ENCODE measurements around the gene SCP2. TPM values are rescaled to one million over a fixed set of nuclear protein-coding genes. Genes with fewer than 3 reads are reported as not detected.

SCP2 gene
- total and polyA plus RNA-seq, 2 of the 4 experiments (the other 2 are of a cell fraction): 70.4 to 83.1 TPM

DNA sequence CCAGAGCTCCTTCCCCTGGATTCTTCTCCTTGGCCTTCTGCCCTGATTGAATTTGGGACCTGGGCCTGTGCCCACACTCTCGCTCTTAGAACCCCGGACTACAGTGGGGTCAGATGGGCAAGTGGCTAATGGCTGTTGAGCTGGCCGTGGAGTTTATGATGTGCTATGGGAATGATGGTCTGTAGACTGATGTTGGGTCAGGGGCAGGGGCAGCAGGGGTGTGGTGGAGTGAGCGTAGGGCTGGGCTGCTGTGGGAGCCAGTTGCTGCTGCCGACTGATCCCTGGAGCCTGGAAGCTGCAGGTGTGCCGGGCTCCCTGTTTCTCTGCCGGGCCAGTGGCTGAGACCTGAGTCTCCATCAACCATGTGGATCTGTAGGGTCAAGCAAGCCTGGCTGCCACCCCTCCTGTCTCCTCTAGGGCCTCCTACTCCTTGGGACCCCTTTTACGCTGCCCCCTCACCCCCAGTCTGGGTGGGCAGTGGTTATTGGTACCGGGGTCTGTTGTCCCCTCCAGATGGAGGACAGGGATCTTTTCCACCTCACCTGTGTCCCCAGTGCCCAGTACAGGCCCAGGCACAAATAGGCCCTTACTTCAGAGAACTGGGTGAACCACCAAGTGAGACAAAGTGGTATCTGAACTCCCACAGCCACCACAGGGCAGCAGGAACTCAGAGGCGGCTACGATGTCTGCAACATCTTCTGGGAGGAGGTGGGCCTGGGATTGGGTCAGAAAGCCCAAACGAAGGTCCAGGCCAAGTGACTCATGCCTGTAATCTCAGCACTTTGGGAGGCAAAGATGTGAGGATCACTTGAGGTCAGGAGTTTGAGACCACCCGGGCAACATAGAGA lies 140.0 kb downstream of the SCP2 start:
- no peak overlapping the region for H3K9ac ChIP-seq (ENCODE audit: low read depth, low read length)
- peak overlapping the region in 1 of 2 experiments; percentile 4; a peak in 1 of 4 replicates for H4K8ac ChIP-seq (ENCODE audit: low read depth in 2 of 2, low read length in 2 of 2)
- dilution Hi-C loops (cut with HindIII; ENCODE audit: low sequenced_read_pairs, unreplicated experiment) (no loop called here), in situ Hi-C loops (cut with MboI; ENCODE audit: low sequenced_read_pairs) (no loop called here), intact Hi-C loops (cut with micrococcal nuclease) (no loop called here)
- no peak overlapping the region for H3K4me2 ChIP-seq (ENCODE audit: low read depth, low read length)
- H3K23ac ChIP-seq (ENCODE audit: low read depth, low read length): no peak overlapping the region
- 0 out of 2 replicates have a peak overlapping the region, but pooled peaks have one; percentile 19 for H3K4ac ChIP-seq (ENCODE audit: low read depth, low read length)
- no TSS peak for BruUV-seq (replicated peaks)
- H2AFZ ChIP-seq (replicated peaks; ENCODE audit: low read length, poor library complexity): no peak overlapping the region
- H2AK5ac ChIP-seq (ENCODE audit: low read depth, low read length): peak overlapping the region; percentile 12; the same call in 1 of the 2 replicates
- no peak overlapping the region for H2BK20ac ChIP-seq (ENCODE audit: low read depth, low read length)
- ChIA-PET CTCF (no interaction called here), POLR2A (ENCODE audit: unreplicated experiment) (no interaction called here)
- ATAC-seq (ENCODE audit: low read depth) (no peak), DNase-seq (no peak)
- no peak overlapping the region for H2AK9ac ChIP-seq (replicated peaks; ENCODE audit: low read depth, low read length, poor library complexity)
- H2BK5ac ChIP-seq (ENCODE audit: low read depth, low read length, poor library complexity, severe bottlenecking): no peak overlapping the region
- H3K56ac ChIP-seq (ENCODE audit: extremely low read depth, insufficient read depth, low read length): no peak overlapping the region
- H3K4me3 ChIP-seq (ENCODE audit: insufficient read depth, low read depth, low read length): no peak overlapping the region
- no peak overlapping the region for H3K27ac ChIP-seq (ENCODE audit: insufficient read depth, low read length)
- peaks cover 4% of the 10 kb centered on the region for H3K4me1 ChIP-seq (ENCODE audit: control insufficient read depth, insufficient read depth, low read length)
- H3K27me3 ChIP-seq (ENCODE audit: control insufficient read depth, insufficient read depth, low read length): peaks cover 2% of the 10 kb centered on the region; the same call in 1 of the 2 replicates
- H4K5ac ChIP-seq (ENCODE audit: low read depth, low read length): no peak overlapping the region
- no peak overlapping the region for H2BK120ac ChIP-seq (ENCODE audit: low read depth, low read length)
- no peaks in the 10 kb centered on the region for H3K79me1 ChIP-seq (ENCODE audit: low read depth in 1 of 2, low read length in 2 of 2)
- H3K18ac ChIP-seq (ENCODE audit: low read depth, low read length): no peak overlapping the region
- H4K20me1 ChIP-seq (ENCODE audit: insufficient read depth, low read length): no peaks in the 10 kb centered on the region
- no peak overlapping the region for H4K91ac ChIP-seq (ENCODE audit: insufficient read depth, low read depth, low read length)
- 92% methylated on average over 2 of the region's 13 CpGs; no CpG with 5 or more reads in 1 of the 2 experiments for WGBS, 2 experiments (ENCODE audit: extremely low coverage in 2 of 2, insufficient read length in 1 of 2)
- H3K36me3 ChIP-seq (ENCODE audit: control insufficient read depth, insufficient read depth, low read length): peaks cover 11% of the 10 kb centered on the region; the same call in 1 of the 2 replicates
- H3K9me1 ChIP-seq (ENCODE audit: insufficient read depth, low read length): peaks cover 4% of the 10 kb centered on the region; the same call in 1 of the 2 replicates
- no peak overlapping the region for H3K14ac ChIP-seq (replicated peaks; ENCODE audit: low read depth, low read length)
- H3K9me3 ChIP-seq (ENCODE audit: control insufficient read depth, insufficient read depth, low read length): no peaks in the 10 kb centered on the region
- no peak overlapping the region for H2BK15ac ChIP-seq (ENCODE audit: low read depth, low read length)
- TF ChIP-seq CHD1 (IDR thresholded peaks at IDR 0.05; ENCODE audit: low read depth, low read length): no peak
- TF ChIP-seq RFX5 (IDR thresholded peaks at IDR 0.05; ENCODE audit: low read depth, low read length): no peak
- no peak for TF ChIP-seq NFE2L2 (IDR thresholded peaks at IDR 0.05; ENCODE audit: low read depth, low read length)
- no peak for TF ChIP-seq BHLHE40 (IDR thresholded peaks at IDR 0.05; ENCODE audit: low read depth, low read length)
- no peak for TF ChIP-seq RAD21 (IDR thresholded peaks at IDR 0.05; ENCODE audit: low read length)
- TF ChIP-seq MAFK (IDR thresholded peaks at IDR 0.05; ENCODE audit: low read depth, low read length): no peak
- TF ChIP-seq, protein P1, sequence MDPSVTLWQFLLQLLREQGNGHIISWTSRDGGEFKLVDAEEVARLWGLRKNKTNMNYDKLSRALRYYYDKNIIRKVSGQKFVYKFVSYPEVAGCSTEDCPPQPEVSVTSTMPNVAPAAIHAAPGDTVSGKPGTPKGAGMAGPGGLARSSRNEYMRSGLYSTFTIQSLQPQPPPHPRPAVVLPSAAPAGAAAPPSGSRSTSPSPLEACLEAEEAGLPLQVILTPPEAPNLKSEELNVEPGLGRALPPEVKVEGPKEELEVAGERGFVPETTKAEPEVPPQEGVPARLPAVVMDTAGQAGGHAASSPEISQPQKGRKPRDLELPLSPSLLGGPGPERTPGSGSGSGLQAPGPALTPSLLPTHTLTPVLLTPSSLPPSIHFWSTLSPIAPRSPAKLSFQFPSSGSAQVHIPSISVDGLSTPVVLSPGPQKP (IDR thresholded peaks at IDR 0.05; ENCODE audit: borderline replicate concordance, low read depth, low read length): no peak
- TF ChIP-seq CEBPB (IDR thresholded peaks at IDR 0.05; ENCODE audit: low read depth, low read length): no peak
- no peak for TF ChIP-seq MAZ (IDR thresholded peaks at IDR 0.05; ENCODE audit: borderline replicate concordance, low read depth, low read length)
- TF ChIP-seq, protein P2, sequence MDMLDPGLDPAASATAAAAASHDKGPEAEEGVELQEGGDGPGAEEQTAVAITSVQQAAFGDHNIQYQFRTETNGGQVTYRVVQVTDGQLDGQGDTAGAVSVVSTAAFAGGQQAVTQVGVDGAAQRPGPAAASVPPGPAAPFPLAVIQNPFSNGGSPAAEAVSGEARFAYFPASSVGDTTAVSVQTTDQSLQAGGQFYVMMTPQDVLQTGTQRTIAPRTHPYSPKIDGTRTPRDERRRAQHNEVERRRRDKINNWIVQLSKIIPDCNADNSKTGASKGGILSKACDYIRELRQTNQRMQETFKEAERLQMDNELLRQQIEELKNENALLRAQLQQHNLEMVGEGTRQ (IDR thresholded peaks at IDR 0.05; ENCODE audit: low read depth, low read length): no peak
- TF ChIP-seq, protein P3, sequence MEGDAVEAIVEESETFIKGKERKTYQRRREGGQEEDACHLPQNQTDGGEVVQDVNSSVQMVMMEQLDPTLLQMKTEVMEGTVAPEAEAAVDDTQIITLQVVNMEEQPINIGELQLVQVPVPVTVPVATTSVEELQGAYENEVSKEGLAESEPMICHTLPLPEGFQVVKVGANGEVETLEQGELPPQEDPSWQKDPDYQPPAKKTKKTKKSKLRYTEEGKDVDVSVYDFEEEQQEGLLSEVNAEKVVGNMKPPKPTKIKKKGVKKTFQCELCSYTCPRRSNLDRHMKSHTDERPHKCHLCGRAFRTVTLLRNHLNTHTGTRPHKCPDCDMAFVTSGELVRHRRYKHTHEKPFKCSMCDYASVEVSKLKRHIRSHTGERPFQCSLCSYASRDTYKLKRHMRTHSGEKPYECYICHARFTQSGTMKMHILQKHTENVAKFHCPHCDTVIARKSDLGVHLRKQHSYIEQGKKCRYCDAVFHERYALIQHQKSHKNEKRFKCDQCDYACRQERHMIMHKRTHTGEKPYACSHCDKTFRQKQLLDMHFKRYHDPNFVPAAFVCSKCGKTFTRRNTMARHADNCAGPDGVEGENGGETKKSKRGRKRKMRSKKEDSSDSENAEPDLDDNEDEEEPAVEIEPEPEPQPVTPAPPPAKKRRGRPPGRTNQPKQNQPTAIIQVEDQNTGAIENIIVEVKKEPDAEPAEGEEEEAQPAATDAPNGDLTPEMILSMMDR (conservative IDR thresholded peaks at IDR 0.05; ENCODE audit: low read depth, low read length): no peak
- no peak for TF ChIP-seq SMC3 (IDR thresholded peaks at IDR 0.05; ENCODE audit: low read depth, low read length)
- TF ChIP-seq RCOR1 (IDR thresholded peaks at IDR 0.05; ENCODE audit: insufficient replicate concordance, low read length): no peak
- no peak for TF ChIP-seq FOS (IDR thresholded peaks at IDR 0.05; ENCODE audit: low read depth, low read length)
- no peak for TF ChIP-seq POLR2A (IDR thresholded peaks at IDR 0.05; ENCODE audit: low read depth, low read length)
